ENCODE results near the gene PAFAH1B1.
"Not testable (repeated sequence)": the region's sequence is repeated elsewhere in the genome, so short reads cannot be mapped to it uniquely, and the experiment has no call there.

PAFAH1B1 gene

DNA sequence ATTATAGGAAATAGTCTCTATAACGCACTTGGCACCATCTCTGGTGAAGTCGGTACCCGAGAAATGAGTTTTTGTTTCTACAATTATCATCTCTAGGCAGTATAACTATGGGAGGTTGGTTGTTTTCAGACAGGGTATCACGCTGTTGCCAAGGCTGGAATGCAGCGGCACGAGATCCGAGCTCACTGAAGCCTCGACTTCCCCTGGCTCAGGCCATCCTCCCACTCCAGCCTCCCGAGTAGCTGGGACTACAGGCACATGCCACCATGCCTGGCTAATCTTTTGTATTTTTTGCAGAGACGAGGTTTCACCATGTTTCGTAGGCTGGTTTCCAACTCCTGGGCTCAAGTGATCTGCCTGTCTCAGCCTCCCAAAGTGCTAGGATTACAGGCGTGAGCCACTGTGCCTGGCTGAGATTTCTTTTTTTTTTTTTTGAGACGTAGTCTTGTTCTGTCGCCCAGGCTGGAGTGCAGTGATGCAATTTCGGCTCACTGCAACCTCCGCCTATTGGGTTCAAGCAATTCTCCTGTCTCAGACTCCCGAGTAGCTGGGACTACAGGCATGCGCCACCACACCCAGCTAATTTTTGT is 105.9 kb downstream of the PAFAH1B1 start:
- H3K27ac Mint-ChIP-seq, H3K36me3 Mint-ChIP-seq, H3K4me1 Mint-ChIP-seq, H3K27me3 Mint-ChIP-seq, H3K4me3 Mint-ChIP-seq, H3K9me3 Mint-ChIP-seq: not testable (repeated sequence)

DNA sequence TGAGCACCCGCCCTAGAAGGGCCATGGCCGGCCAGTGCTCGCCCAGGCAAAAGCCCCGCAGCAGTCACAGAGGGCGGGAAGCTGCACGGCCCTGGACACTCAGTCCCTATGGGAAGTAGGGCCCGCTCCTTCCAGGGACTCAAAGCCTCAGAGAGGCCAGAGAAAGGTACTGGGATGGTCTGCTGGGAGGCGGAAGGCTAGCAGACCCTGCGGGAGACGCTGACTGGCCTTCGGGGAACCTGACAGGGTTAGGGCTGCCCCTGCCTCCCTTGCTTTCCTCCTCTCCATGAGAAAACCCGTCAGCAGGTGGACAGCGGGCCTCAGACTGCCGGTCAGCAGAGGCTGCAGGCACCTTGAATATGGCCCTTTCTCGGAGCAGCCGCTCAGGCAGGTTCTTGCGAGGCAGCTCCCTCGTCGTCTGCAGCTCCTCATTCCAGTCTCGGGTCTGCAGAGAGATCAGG is 106.6 kb downstream of the PAFAH1B1 start:
- no peaks in the 10 kb centered on the region for H3K4me1 Mint-ChIP-seq
- H3K27ac Mint-ChIP-seq, result no peak overlapping the region
- H3K27me3 Mint-ChIP-seq, result no peaks in the 10 kb centered on the region
- no peaks in the 10 kb centered on the region for H3K9me3 Mint-ChIP-seq
- peaks cover 1% of the 10 kb centered on the region for H3K36me3 Mint-ChIP-seq
- no peak overlapping the region for H3K4me3 Mint-ChIP-seq

DNA sequence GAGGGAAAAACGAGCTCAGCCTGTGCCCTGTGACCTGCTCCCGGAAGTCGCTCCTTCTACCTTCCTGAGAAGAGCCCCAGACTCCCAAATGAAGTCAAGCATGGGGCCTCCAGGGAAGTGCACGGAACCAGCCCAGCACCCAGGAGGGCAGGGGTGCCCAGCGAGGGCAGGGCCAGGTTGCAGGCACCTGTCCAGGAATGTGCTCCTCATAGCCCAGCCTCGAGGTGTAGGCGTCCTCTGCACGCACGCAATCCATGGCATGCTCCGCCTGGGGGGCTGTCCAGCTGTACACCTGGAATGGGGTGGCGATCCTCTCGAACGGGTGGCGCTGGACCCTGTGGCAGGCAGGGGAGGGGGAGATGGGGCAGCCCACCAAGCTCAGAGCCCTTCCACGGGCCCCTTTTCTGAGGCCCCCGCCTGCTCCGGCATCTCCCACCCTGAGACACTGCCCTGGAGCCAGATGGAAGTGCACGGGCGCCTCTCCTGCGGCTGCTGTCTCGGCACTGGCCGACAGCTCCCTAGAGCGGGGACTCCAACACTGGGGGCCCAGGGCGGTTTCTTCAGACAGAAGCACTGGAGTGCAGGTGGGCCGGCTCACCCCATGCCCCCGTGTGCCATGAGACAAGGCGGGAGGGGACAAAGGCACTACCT is 107.2 kb downstream of the PAFAH1B1 start:
- Mint-ChIP-seq H3K27me3 (no peaks in the 10 kb centered on the region), H3K4me1 (peaks cover 4% of the 10 kb centered on the region), H3K4me3 (no peak overlapping the region), H3K36me3 (peaks cover 1% of the 10 kb centered on the region), H3K9me3 (no peaks in the 10 kb centered on the region), H3K27ac (no peak overlapping the region)

DNA sequence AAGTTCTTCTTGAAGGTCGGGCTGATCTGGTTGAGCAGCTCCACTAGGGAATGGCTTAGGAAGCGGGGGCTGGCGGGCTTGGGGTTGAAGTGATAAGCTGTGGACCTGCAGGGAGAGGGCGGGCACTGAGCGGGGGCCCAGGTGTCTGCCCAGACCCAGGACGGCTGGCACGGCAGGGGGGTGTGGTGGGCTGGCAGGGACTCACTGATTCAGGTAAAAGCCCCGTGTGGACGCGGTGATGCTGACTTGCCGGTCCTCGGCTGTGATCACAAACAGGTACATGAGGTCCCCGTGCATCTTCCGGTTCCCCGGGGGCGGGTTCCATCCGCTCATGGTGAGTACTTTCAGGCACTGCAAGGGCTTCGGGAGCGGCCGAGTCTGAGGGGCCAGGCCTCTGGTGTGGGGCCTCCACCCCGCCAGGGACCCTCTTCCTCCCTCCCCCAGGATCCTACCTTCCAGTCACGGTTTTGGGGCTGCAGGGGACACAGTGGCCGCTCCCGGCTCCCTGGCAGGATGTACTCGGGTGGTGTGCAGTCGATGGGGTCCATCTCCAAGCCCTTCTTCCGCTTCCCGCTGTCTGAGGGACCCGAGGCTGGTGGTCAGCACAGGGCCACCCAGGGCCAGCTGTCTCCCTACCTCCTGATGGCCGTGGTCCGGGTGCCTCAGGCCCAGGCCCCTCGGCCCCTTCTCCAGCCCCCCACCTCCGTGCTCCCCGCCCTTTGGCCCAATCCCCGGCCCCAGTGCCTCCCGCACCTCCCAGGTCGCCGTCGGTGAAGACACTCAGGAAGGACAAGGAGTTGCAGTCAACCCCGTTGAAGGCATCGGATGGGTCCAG is 107.9 kb downstream of the PAFAH1B1 start:
- Mint-ChIP-seq H3K27ac (no peak overlapping the region), H3K4me3 (no peak overlapping the region), H3K36me3 (peaks cover 1% of the 10 kb centered on the region)

DNA sequence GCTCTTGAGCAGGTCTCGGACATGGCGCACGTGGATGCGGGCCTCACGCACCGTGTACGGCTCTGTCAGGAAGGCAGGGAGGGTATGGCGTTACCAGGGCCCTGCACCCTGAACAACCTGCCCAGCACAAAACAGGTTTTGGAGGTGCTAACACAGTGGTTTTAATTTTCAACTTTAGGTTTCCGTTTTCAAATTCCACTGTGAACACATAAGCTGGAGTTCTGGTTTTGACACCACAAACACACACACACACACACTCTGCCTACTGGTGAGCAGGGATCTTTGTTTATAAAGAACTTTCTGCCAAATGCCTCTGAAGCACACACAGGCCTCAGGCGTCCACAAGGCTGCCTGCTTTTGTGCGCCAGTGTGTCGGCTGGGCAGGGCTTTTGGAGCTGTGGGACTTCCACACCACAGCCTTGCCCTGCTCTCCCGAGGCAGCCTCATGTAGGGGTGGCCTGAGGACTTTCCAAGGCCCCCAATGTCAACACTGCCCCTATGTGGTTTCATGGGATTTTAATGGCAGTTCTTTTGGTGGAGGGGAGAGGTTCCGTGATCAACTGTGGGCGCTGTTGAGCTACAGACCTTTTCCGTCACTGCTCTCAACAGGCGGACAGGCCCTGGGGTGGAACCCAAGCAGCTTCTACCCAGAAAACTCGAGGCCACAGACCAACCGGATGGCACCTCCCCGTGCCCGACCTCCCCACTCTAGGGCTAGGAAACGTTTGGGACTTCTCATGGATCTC is 108.7 kb downstream of the PAFAH1B1 start:
- Mint-ChIP-seq H3K36me3 (no peaks in the 10 kb centered on the region), H3K4me3 (no peak overlapping the region), H3K4me1 (peaks cover 6% of the 10 kb centered on the region), H3K9me3 (no peaks in the 10 kb centered on the region), H3K27me3 (no peaks in the 10 kb centered on the region), H3K27ac (no peak overlapping the region)

More for the DNA sequence above, 107.9 kb downstream of the PAFAH1B1 start:
- no peaks in the 10 kb centered on the region for H3K27me3 Mint-ChIP-seq
- no peaks in the 10 kb centered on the region for H3K9me3 Mint-ChIP-seq
- H3K4me1 Mint-ChIP-seq, result peaks cover 6% of the 10 kb centered on the region

DNA sequence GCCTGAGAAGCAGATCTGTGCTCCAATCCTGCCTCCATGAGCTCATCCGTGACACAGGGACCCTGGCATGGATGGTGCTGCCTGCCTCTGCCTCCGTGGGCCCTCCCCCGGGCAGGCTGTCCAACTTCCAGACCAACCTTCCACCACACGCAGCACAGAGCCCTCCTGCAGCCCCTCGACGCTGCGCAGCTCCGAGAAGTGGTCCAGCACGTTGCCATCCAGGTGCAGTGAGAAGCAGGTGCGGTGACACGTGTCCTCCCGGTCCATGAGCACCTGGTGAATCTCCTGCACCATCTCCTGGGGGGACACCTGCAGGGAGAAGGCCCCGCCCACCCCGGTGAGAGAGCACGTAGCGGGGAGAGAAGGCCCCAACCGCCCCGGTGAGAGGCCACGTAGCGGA is 109.7 kb downstream of the PAFAH1B1 start:
- H3K9me3 Mint-ChIP-seq, result no peaks in the 10 kb centered on the region
- no peak overlapping the region for H3K27ac Mint-ChIP-seq
- no peak overlapping the region for H3K4me3 Mint-ChIP-seq
- H3K4me1 Mint-ChIP-seq, result peaks cover 7% of the 10 kb centered on the region
- H3K36me3 Mint-ChIP-seq, result no peaks in the 10 kb centered on the region
- no peaks in the 10 kb centered on the region for H3K27me3 Mint-ChIP-seq

DNA sequence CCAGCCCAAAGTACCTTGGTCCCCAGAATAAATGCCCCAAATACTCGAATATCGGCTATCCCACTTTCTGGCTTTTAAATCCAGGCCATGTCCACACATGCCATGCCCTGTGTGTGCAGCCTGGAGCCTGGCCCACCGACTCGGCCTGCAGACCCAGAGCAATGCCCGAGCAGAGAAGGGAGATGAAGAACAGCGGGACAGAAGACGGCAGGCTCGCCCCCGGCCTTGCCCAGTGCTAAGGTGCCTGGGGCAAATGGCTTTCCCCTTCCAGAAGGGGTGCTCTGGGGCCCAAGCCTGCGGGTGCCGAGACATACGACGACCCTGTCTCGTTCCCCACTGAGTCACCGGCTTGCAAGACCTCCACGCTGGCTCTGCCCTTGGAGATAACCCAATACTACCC is 110.2 kb downstream of the PAFAH1B1 start:
- no peaks in the 10 kb centered on the region for H3K36me3 Mint-ChIP-seq
- H3K9me3 Mint-ChIP-seq, result no peaks in the 10 kb centered on the region

DNA sequence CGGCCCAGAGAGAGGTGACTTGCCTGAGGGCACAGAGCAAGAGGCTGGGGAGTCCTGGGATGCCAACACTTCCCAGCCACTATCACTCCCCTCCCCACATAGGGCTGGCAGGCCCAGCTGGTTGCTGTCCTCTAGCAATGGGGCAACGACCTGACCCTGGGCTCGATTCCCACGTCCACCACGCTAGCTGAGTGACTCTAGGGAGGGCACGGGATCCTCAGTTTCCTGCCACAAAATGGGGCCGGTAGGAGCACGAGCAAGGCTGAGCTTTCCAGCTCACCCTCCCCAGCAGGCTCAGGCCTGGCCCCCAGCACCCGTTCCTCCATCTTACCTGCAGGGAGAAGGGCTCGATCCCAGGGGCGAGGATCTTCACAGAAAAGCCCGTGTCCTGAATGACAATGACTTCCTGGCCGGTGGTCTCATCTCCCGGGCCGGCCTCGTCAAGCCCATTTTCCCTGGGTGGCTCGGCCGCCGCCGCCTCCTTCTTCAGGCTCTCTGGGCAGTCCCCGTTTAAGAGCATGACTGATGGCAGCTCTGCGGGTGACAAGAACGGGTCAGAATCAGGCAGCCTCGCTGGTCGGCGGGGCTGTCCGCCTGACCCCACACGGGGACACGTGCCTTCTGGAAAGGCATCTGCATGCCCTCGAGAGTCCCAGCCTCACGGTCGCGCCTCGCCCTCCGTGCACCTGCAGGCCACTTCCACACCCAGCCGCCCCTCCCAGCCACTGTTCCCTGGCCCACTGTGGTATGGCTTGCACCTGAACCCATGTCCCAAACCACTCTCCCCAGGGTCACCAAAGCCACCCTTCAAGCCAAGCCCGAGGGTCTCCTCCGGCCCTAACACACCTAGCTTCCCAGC is 110.8 kb downstream of the PAFAH1B1 start:
- no peaks in the 10 kb centered on the region for H3K9me3 Mint-ChIP-seq
- peaks cover 16% of the 10 kb centered on the region for H3K4me1 Mint-ChIP-seq
- no peaks in the 10 kb centered on the region for H3K27me3 Mint-ChIP-seq
- H3K27ac Mint-ChIP-seq, result no peak overlapping the region
- no peaks in the 10 kb centered on the region for H3K36me3 Mint-ChIP-seq
- no peak overlapping the region for H3K4me3 Mint-ChIP-seq

More for the DNA sequence above, 110.2 kb downstream of the PAFAH1B1 start:
- Mint-ChIP-seq H3K27me3 (no peaks in the 10 kb centered on the region), H3K4me3 (no peak overlapping the region), H3K27ac (no peak overlapping the region), H3K4me1 (peaks cover 10% of the 10 kb centered on the region)

DNA sequence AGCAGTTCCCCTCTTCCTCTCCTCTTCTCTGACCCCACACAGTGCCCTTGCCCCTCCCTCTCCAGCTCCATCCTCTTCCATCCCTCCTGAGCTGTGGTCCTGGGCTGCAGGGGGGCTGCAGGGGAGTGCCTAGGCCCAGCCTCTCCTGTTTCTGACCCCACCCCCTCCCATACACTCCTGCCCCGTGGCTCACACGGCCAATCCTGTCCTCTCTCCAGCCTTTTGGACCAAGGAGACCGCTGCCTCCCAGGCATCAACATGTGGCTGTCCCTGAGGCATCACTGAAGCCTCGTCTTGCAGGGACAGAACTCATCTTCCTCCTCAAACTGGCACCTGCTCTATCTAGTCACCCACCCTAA is 111.4 kb downstream of the PAFAH1B1 start:
- H3K27ac Mint-ChIP-seq, result no peak overlapping the region
- peaks cover 22% of the 10 kb centered on the region for H3K4me1 Mint-ChIP-seq
- no peaks in the 10 kb centered on the region for H3K27me3 Mint-ChIP-seq
- peaks cover under 1% of the 10 kb centered on the region for H3K36me3 Mint-ChIP-seq
- H3K9me3 Mint-ChIP-seq, result no peaks in the 10 kb centered on the region
- no peak overlapping the region for H3K4me3 Mint-ChIP-seq

DNA sequence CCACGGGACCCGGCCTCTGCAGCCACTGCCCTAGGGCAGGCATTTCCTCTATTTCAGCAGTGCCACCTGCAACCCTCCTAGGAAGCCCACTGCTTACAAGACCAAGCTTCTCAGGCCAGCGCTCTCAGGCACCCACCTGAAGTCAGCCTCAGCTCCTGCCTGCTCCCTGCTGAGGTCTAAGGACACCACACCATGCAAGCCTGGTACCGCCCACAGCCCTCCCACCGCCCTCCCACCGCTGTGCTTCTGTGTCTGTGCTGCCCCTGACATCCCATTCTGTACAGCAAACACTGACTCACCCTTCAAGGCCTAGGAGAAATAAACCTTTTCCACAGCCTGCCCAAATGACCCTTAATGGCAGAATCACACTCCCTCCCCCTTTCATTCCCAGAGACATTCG is 111.8 kb downstream of the PAFAH1B1 start:
- no peaks in the 10 kb centered on the region for H3K27me3 Mint-ChIP-seq
- no peak overlapping the region for H3K27ac Mint-ChIP-seq
- no peaks in the 10 kb centered on the region for H3K9me3 Mint-ChIP-seq
- H3K4me1 Mint-ChIP-seq, result peaks cover 26% of the 10 kb centered on the region
- peaks cover 1% of the 10 kb centered on the region for H3K36me3 Mint-ChIP-seq
- no peak overlapping the region for H3K4me3 Mint-ChIP-seq

DNA sequence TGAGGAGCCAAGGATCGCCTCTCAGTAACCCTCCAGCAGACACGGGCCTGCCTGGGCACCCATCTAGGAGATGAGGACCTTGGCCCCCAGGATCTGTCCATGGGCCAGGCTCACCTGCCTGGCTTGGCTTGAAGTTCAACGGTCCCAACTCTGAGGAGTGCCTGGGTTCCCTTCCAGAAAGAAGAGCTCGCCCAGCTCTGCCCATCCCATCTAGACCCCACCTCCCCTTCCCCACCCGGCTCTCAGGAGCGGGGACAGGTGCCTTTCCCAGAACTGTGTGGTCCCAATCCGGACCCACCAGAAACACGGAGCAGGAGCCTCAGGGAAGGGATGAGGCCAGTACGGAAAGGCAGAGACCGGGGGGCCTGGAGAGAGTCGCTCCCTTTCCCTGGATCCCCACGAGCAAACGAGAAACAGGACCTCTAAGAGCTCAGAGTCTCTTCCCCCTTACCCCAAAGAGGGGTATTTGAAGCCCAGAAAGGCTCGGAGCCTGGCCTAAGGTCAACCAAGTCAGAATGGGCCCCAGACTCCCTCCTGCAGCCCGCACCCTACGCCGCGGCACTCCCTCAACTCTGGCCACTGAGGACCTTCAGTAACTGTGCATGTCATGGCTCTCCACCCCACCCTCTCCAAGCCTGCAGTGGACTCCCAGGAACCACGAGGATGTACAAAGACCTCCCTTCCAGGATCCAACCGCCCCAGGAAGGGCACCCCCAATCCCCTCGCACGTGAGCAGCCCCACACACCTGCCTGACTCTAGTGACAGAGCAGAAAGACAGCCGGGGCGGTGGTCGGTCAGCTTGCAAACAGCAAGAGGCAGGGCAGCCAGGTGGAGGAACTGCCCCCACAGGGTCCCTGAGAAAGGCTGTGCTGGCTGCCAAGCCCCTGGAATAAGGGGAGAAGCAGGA is 112.7 kb downstream of the PAFAH1B1 start:
- no peak overlapping the region for H3K4me3 Mint-ChIP-seq
- no peaks in the 10 kb centered on the region for H3K27me3 Mint-ChIP-seq
- no peak overlapping the region for H3K27ac Mint-ChIP-seq
- H3K9me3 Mint-ChIP-seq, result no peaks in the 10 kb centered on the region
- H3K36me3 Mint-ChIP-seq, result peaks cover 1% of the 10 kb centered on the region
- H3K4me1 Mint-ChIP-seq, result peaks cover 29% of the 10 kb centered on the region

DNA sequence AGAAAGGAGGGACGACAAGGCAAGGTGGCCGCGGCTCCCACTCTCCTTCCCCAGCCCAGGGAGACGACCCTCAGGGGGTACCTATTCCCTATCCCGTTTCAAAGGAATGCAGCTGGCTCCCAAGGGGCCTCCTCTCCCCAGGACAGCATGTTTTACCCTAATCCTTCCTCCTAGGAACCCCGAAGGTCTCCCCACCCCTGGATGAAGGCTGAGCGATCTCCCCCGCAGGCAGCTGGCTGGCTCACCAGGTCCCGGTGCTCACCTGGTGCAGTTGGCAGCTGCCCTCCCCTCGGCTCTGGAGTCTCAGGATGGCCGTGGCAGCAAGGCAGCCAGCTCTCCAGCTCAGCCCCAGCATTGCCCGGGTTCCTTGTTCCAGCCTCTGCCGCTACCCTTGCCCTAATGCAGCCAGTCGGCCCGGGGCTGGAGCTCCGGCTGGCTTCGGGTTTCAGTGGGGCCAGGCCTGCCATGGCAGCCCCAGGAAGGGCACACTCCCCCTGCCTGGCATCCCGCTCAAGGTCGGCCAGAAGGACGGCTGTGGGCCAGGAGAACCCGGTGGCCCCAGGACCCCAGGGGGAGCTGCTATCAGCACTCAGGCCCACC is 113.6 kb downstream of the PAFAH1B1 start:
- H3K36me3 Mint-ChIP-seq, result peaks cover 1% of the 10 kb centered on the region
- no peaks in the 10 kb centered on the region for H3K9me3 Mint-ChIP-seq
- no peaks in the 10 kb centered on the region for H3K27me3 Mint-ChIP-seq
- no peak overlapping the region for H3K4me3 Mint-ChIP-seq
- peaks cover 29% of the 10 kb centered on the region for H3K4me1 Mint-ChIP-seq
- peak overlapping the region; percentile 30 for H3K27ac Mint-ChIP-seq

DNA sequence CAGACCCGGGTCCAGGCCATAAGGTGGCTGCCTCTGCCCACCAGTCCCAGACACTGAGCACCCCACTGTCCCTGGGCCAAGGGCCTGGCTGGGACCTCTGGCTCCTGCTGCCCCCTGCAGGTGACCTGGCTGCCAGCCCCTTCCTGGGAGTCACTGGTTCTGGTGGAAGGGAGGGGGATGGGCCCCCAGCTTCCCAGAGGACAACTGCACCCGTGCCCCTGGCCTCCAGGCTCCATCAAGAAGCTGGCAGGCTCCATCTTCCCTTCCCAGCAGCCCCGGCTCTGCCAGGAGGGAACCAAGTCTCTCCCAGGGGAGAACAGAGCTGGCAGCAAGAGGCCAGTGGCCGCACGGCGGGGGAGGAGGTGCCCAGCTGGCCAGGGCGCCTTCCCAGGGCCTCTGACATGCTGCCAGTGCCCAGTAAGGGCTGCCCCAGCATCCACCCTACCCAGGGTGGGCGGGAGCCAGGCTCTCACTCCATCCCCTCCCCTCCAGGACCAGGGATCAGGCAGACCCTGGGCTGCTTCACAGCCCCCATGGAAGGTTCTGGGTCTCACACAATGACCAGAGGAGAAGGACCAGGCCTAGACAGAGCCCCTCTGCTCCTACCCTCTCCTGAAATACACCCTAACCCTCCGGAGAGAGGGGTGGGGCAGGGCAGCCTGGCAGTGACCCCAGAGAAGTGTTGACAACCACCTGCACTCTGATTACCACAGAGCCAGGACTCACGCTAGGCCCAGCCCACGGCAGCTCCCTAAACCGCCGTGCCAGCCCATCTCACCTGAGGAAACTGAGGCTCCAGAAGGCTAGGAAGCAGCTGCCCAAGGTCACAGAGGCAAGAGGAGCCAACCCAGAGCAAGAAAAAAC is 114.5 kb downstream of the PAFAH1B1 start:
- H3K27ac Mint-ChIP-seq, result peak overlapping the region; percentile 41
- H3K36me3 Mint-ChIP-seq, result peaks cover 1% of the 10 kb centered on the region
- peak overlapping the region; percentile 95 for H3K4me3 Mint-ChIP-seq
- H3K4me1 Mint-ChIP-seq, result peaks cover 37% of the 10 kb centered on the region
- no peaks in the 10 kb centered on the region for H3K27me3 Mint-ChIP-seq
- H3K9me3 Mint-ChIP-seq, result no peaks in the 10 kb centered on the region
